ENCODE data around the gene PPP2R2C. TPM values are rescaled to one million over a fixed set of nuclear protein-coding genes. Genes with fewer than 3 reads are reported as not detected.

Gene PPP2R2C
- total RNA-seq, 2 experiments from 2014 or later = not detected

GRCh38 chr4:6342530-6343293, 129.7 kb downstream of the PPP2R2C start:
- Histone ChIP-seq H3K4me1 (ENCODE audit: insufficient read depth, low read length, poor library complexity, severe bottlenecking) (peaks cover 12% of the 10 kb centered on the region), H3K27ac (ENCODE audit: low read depth, low read length, poor library complexity, severe bottlenecking) (no peak overlapping the region), H3K9me3 (ENCODE audit: low read length) (no peaks in the 10 kb centered on the region), H3K4me2 (ENCODE audit: low read length) (no peak overlapping the region), H3K4me3 (ENCODE audit: low read depth, low read length, poor library complexity, severe bottlenecking) (no peak overlapping the region), H3K9me2 (ENCODE audit: insufficient read depth, low read length) (no peaks in the 10 kb centered on the region), H2AFZ (ENCODE audit: low read length) (no peak overlapping the region), H3K79me2 (ENCODE audit: insufficient read depth, low read depth, low read length) (no peaks in the 10 kb centered on the region), H3K36me3 (ENCODE audit: insufficient read depth, low read length) (no peaks in the 10 kb centered on the region), H4K20me1 (ENCODE audit: insufficient read depth, low read length) (no peaks in the 10 kb centered on the region; the same call in 1 of the 2 replicates)
- CTCF ChIA-PET (ENCODE audit: unreplicated experiment) = no interaction called here
- TF ChIP-seq CTCF (conservative IDR thresholded peaks at IDR 0.05; ENCODE audit: low read length) (no peak), EZH2phosphoT487 (IDR thresholded peaks at IDR 0.05; ENCODE audit: borderline replicate concordance, low read depth, low read length) (no peak)
- no TSS peak for BruUV-seq (replicated peaks)
- POLR2A ChIA-PET = no interaction called here
- intact Hi-C loops (cut with micrococcal nuclease; ENCODE audit: unreplicated experiment) = no loop called here
- DNase-seq (ENCODE audit: low spot score) = no peak

- BruUV-seq (replicated peaks) = no TSS peak
- Histone ChIP-seq H3K79me2 (ENCODE audit: insufficient read depth, low read depth, low read length) (no peaks in the 10 kb centered on the region), H2AFZ (ENCODE audit: low read length) (no peak overlapping the region), H3K4me1 (ENCODE audit: insufficient read depth, low read length, poor library complexity, severe bottlenecking) (peaks cover 16% of the 10 kb centered on the region), H3K9me2 (ENCODE audit: insufficient read depth, low read length) (no peaks in the 10 kb centered on the region), H3K4me2 (ENCODE audit: low read length) (no peak overlapping the region), H3K4me3 (ENCODE audit: low read depth, low read length, poor library complexity, severe bottlenecking) (no peak overlapping the region), H3K9me3 (ENCODE audit: low read length) (no peaks in the 10 kb centered on the region), H4K20me1 (ENCODE audit: insufficient read depth, low read length) (no peaks in the 10 kb centered on the region; the same call in 1 of the 2 replicates), H3K27ac (ENCODE audit: low read depth, low read length, poor library complexity, severe bottlenecking) (no peak overlapping the region), H3K36me3 (ENCODE audit: insufficient read depth, low read length) (no peaks in the 10 kb centered on the region)
- intact Hi-C loops (cut with micrococcal nuclease; ENCODE audit: unreplicated experiment) = no loop called here
- no peak for DNase-seq (ENCODE audit: low spot score)
- POLR2A ChIA-PET = no interaction called here
- TF ChIP-seq CTCF (conservative IDR thresholded peaks at IDR 0.05; ENCODE audit: low read length) = no peak
- CTCF ChIA-PET (ENCODE audit: unreplicated experiment) = no interaction called here
Observed at GRCh38 chr4:6341696-6342095, 130.7 kb downstream of the PPP2R2C start.

GRCh38 chr4:6340446-6341015, 131.9 kb downstream of the PPP2R2C start:
- peaks cover 16% of the 10 kb centered on the region for H3K4me1 ChIP-seq (ENCODE audit: insufficient read depth, low read length, poor library complexity, severe bottlenecking)
- intact Hi-C loops (cut with micrococcal nuclease; ENCODE audit: unreplicated experiment) = no loop called here
- H3K9me3 ChIP-seq (ENCODE audit: low read length) = no peaks in the 10 kb centered on the region
- no peaks in the 10 kb centered on the region for H3K9me2 ChIP-seq (ENCODE audit: insufficient read depth, low read length)
- no peak overlapping the region for H3K4me3 ChIP-seq (ENCODE audit: low read depth, low read length, poor library complexity, severe bottlenecking)
- H4K20me1 ChIP-seq (ENCODE audit: insufficient read depth, low read length) = no peaks in the 10 kb centered on the region; the same call in 1 of the 2 replicates
- no peaks in the 10 kb centered on the region for H3K36me3 ChIP-seq (ENCODE audit: insufficient read depth, low read length)
- BruUV-seq (replicated peaks) = no TSS peak
- H3K4me2 ChIP-seq (ENCODE audit: low read length) = no peak overlapping the region
- no peak overlapping the region for H2AFZ ChIP-seq (ENCODE audit: low read length)
- no peak for DNase-seq (ENCODE audit: low spot score)
- no peaks in the 10 kb centered on the region for H3K79me2 ChIP-seq (ENCODE audit: insufficient read depth, low read depth, low read length)
- CTCF ChIA-PET (ENCODE audit: unreplicated experiment) = no interaction called here
- no peak overlapping the region for H3K27ac ChIP-seq (ENCODE audit: low read depth, low read length, poor library complexity, severe bottlenecking)
- POLR2A ChIA-PET = no interaction called here
- TF ChIP-seq CTCF (conservative IDR thresholded peaks at IDR 0.05; ENCODE audit: low read length) (no peak), EZH2phosphoT487 (IDR thresholded peaks at IDR 0.05; ENCODE audit: borderline replicate concordance, low read depth, low read length) (no peak)

All from OCI-LY7 (cell line).